NK-92 treated with Interleukin-12 subunit alpha and Interleukin-12 subunit beta, amount 100 ng/mL, for 24 hours (cell line): ENCODE measurements around the gene TRMT61A.

Source experiments
- DNase-seq: peaks from one replicate; lab custom pipeline; 2025; lab: John Stamatoyannopoulos, UW

TRMT61A gene

DNA sequence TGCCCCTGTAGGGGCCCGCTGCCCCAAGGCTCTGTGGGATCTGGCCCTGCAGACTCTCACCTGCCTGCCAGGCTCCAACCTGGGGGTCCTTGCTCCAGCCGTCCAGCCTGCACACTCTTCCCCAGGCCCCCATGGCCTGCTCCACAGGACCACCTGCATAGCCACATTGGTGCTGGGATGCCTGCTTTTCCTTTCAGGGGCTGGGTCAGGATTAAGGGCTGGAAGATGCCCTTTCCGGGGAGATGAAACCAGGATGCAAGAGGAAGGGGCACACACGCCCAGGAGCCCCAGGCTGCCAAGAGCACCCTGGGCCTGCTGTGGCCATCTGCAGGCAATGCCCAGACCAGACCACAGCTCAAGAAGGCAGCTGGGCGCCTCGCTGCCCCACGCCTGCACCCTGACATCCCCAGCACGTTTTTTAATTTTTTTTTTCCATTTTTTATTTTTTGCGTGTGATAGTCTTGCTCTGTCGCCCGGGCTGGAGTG lies 18.5 kb downstream of the TRMT61A start:
- no peak for DNase-seq

DNA sequence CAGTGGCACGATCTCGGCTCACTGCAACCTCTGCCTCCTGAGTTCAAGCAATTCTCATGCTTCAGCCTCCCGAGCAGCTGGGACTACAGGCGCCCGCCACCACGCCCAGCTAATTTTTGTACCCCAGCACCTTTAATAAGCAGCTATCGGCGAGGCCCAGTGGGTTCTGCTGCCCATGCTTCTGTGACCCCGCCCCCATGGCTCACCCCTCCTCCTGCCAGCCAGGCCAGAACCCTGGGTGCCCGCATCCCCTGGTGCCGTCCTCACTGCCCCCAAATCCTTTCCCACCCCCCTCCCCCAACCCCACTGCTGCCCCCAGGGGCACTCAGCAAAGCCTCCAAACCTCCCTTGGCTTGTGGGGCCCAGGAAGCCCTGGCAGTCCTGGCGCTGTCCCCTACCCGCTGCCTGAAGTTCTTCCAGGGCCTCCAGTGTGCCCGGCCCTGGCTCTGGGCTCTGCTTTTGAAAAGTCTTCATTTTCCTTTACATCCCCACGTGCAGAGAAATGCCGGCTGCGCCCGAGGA lies 19.0 kb downstream of the TRMT61A start:
- no peak for DNase-seq

DNA sequence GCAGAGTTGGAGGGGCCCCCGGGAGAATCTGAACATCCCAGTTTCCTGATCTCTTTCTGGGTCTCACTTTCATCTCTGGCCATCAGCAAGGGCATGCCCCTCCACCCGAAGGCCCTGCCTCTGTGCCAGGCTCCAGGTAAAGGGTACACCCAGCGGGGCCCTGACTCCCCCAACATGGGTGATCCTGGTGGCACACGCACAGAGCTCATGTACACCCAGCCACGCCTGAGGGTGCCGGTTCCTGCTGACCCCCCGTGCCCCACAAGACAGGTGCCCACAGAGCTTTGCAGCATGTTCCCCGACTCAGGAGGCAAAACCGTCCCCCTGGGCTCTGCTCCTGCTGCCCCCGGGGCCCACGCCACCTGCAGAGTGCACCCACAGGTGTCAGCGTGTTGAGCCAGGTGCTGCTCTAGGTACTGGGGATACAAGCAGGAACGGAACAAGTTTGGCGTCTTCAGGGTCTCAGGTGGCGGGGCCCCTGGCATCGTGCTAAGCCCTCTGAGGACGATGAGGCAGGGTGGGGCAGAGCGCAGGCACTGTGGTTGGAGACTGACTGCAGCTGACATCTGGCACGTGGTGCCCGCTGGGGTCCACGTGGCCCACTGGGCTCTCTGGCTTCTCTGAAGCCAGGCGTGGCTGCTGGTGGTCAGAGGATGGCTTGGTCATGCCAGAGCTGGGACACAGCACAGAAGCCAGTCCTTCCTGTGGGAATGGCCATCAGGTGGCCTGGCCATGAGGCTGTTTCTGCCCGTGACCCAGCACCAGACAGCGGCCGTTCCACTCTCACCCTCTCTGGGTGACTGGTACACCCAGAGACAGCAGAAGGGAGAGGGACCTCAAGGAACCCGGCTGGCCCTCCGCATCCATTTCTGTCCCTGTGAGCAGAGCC lies 19.7 kb downstream of the TRMT61A start:
- DNase-seq, result no peak

DNA sequence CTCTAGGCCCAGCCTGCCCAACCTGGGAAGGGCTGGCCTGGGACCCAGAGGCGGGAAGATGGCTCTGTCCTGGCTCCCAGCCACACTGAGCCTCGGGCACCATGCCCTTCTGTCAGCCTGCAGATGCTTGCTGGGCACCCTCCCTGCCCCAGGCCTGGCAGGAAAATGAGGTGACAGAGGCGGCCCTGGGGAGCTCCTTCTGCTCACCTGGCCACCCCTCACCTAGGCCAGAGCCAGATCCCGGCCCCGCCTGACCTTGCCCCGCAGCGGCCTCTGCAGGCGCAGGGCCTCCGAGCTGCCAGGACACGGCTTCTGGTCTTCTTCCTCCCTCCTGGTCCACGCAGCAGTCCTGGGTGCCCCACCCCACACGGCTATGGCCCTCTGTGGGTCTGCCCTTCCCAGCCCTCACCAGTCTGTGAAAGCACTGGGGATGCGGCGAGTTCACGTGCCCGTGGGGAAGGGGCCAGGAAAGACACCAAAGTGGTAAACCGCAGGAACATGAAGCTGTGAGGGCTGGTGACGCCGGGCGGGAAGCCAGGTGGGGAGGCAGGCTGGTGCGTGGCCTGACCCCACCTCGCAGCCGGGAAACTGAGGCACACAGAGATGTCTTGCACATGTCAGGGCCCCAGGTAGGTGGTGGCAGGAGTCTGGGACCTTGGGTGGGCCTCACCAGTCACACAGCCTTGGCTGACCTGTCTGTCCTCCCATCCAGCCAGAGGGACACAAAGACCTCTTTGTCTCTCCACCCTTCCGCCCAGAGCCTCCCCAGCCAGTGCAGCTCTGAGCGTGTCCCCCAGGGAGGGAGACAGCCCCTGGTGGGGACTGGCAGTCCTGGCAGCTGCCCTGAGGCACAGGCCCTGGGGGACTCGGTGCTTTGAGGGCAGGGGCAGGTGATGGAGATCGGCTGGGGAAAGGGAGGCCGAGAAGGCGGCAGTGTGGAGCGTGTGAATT lies 20.6 kb downstream of the TRMT61A start:
- DNase-seq, result no peak

DNA sequence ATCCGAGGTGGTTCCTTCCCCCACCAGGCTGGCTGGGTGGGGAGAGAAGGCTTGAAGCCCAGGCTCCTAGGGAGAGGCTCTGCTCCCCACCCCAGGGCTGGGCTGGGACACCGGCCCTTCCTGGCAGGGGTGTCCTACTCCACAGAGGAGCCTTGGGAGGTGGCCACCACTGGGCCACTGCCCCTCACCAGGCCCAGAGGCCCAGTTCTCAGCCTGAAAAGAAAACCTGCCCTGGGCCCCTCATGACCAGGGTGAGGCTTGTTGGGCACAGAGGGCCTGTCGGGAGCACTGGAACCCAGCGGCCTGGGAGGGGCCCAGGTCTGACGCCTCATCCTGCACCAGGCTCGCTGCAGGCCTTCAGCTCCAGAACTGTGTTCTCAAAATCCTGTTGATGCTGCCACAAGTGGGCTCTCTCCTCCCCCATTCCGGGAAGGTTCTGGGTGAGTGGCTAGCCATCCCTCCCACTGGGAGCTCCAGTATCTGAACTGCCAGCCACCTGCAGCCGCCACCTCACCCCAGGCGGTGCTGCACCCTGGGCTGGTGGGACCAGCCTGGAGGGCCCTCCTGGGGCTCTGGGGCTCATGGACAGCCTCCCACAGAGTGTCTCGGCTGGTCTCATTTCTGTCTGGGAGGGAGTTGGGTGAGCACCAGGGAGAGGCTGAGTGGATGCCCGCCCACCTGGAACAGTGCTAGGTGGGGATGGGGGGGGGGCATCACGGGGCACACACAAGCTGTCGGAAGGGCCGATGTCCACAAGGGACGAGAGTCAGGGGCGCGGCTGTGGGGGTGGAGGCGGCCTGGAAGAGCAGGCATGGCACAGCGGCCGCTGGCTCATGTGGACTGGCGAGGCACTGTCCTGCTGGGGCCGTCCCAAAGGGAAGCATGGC lies 21.7 kb downstream of the TRMT61A start:
- no peak for DNase-seq

DNA sequence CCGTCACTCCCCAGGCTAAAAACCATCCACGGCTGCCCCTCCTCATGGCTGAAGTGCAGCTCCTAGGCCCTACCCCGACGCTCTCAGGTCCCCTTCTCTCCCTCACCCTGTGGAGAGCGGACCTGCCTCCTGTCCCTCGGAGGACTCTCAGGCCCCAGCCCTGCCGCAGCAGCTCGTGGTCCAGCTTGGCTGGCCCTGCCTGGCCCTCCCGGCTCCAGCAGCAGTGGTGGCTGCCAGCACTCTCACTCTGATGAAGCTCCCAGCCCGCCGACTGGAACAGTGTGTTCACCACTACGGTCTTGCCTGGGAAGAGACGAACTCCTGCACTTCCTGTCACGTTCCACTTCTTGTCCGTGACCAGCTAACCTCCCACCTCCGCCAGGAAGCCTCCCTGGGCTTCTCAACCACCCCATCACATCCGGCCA lies 22.4 kb downstream of the TRMT61A start:
- no peak for DNase-seq

DNA sequence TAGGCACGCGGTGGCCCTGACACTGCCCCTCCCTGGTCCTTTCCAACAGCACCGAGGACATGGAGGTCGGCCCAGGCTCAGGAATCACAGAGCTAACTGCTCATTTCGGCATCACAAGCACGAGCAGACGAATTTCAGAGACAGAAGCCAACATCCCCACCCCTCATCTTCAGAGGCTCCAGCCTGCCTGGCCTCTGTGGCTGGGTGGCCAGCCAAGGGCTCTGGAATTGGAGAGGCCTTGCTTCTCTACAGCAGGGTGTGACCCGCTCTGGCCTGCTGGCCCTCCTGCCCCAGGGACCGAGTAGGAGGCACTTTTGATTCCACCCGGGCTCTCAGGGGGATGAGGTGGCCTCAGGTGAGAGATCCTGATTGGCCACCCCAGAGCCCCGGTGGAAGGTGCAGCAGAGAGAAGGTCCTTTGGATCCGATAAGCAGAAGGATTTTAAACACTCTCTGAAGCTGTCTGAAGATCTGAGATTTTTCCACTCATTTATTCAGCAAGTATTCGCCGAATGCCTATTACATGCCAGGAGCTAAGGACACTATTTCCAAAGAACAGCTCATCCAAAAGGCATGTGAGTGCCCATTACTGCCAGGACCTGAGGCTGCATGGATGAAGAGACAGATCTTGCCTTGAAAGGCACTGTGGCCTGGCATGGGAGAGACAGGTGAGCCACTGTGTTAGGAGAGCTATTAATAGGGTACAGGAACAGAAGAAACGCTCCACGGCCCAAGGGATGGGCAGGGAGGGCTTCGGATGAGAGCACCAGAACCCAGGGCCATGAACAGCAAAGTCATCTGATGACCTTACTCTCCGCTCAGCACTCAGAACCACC lies 23.2 kb downstream of the TRMT61A start:
- DNase-seq, result no peak

DNA sequence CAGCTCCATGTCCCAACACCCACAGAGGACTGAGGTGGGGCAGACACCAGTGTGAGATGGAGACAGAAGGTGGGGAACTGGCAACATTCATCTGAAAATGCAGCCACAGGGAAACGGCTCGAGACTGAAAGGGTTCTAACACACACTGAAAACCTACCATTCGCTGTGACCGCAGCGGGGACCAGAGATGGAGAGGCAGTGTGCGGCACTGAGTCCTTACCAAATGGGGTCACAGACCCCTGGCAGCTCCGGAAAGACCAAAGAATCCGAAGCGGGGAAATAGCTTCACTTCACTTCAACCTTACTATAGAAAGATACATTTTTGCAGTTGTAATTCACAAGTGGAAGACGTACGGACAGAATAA lies 23.8 kb downstream of the TRMT61A start:
- no peak for DNase-seq

DNA sequence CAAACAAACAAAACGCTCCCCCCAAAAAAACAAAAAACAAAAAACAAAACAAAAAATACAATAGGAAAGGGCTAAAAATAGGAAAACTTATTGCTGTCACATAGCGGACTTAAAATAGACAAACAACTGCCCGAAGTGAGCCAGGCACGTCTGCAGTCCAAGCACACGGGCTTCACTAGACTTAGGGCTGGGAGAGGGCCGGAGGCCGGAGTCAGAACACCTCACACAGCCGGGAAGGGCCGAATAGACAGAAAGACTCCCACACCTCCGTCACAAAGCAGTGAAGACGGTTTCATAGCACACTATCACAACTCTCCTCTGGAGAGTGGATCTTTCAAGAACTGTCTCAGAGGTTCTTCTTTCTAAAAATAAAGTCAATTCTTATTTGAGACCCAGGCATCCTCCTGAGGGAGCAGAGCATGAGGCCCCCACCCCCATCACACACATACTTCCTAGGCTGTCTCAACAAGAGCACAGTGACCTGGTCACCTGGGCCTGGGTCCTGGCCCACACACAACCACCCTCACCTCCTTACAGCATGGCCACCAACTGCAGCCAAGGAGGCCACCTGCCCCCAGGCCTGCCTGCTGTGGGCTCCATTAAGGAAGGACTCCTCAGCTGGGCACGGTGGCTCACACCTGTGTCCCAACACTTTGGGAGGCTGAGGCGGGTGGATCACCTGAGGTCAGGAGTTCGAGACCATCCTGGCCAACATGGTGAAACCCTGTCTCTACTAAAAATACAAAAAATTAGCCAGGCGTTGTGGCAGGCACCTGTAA lies 26.8 kb downstream of the TRMT61A start:
- DNase-seq, result no peak

DNA sequence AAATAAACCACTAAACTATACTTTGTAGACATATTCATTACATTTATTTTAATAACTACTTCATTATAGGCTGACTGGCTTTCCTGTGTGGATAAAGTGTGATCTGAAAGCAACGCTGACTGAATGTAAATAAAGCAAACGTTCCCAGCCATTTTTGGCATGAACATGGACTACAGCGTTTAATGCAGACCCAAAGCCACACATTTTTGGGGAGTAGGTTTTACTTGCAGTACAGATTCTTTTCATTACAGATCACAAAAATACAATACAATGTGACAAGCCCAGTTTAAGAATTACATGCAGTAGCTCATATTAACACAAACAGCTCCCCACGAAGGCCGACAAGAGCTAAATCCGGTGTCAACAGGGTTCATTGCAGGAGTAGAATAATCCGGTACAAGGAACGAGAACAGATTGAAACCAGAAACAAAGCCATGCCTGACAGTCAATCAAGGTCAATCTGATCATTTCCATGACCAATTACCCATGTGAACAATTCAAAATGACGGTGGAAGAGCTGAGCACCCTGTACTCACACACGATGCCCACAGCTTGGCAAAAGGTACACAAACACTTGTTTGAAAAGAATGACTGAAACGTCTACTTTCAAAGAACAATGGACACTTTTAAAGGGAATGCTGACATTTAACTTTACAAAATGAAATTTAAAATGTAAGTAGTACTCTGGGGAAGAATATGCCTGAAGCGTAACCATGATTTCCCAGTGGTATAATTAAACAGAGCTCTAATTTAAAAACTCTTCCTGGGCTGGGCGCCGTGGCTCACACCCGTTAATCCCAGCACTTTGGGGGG lies 28.2 kb downstream of the TRMT61A start:
- DNase-seq, result no peak

DNA sequence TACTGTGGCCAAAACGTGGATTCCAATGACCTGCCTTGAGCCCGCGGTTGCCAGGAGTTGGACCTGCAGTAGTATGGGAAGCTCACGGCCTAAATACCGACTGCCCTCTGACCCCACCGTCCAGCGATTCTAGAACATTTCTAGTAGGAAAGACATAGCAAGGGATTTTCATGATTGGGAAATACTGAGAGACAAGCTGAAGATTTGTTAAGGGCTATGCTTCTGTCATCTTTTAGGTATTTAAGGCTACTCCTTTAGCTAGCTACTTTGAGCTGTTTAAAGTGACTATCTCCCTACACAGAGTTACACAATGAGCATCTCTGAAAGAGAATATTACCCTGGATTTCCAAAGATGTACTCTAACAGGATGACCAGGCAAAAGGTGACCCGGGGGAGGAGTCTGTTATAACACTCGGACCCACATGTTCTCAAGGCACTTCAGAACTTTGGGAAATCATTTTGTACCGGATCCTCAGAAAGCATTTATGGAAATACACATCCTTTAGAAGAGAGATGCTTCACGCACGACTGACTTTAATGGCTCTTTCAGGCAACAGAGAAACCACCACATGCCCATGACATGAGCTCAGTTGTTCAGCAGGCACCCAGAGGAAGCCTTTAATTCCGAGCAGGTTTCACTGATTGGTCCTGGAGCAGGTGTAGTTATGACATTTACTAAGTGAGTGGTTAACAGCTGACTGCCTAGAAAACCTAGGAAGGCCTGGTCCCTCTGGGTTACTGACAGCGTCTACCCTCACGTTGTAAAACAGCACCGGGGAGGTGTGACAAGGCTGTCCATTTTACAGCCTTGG lies 29.3 kb downstream of the TRMT61A start:
- no peak for DNase-seq

DNA sequence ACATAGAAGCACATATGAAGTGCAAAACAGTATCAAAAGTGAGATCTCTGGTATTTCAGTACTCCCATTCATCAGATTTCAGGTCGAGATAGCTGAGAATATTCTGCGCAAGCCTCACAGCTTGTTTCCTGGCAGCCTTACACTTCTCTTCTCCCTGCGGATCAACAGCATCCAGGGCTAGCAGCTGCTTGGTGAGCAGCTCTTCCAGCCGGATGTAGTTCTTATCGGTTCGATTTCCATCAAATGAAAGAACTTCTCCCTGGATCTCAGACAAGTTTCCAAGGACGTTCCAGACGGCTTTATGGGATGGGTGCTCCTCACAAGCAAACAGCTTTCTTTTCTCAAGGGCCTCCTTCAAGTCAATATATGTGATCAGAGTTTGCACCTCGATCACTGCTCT lies 30.8 kb downstream of the TRMT61A start:
- DNase-seq, result no peak

DNA sequence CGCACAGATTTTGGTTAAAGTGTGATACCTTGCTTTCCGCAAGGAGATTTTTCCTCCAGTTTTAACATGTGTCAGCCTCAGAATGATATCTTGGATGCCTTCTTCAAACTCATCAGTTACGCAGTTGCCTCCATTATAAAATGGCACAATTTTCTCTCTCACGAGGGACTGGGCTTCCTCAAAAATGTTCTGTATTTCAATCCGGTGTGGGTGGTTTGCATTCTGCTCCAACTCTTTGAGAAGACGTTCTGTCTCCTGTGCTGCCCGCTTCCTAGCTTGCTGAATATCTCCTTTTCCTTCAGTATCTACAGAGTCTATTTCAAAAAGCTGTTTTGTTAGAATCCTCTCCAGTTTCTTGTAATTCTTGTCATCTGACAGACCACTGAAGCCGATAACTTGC lies 31.7 kb downstream of the TRMT61A start:
- no peak for DNase-seq

DNA sequence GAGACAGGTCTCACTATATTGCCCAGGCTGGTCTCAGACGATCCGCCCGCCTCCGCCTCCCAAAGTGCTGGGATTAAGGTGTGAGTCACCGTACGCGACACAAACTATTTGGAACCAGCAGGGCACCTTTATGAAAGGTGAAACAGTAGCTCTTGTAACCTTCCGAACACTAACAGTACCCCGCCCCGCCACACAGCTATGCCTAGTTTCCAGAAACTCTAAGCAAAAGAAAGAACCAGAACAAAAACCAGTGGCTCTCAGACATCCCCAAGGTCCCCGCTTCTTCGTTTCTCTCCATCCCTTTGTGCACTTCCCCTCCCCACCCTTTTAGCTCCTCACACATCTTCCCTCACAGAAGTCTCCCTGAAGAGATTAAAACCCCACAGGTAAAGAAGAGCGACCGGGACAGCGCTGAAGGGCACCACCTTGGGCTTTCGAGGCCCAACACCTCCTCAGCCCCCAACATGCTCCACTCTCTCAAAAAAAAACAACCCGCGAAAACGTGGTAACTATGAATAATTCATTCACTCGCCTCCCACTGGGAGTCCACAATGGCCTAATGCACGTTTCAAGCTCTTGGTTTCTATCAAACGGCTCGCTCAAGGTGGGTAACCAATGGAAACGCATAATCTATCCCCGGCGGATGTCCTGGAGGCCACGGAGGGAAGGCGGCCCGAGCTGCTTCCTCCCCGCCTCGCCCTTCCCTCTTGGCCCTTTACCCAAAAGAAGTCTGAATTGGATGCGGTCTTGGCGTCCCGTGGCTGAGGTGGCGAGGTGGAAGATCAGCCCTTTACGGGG lies 32.6 kb downstream of the TRMT61A start:
- no peak for DNase-seq

DNA sequence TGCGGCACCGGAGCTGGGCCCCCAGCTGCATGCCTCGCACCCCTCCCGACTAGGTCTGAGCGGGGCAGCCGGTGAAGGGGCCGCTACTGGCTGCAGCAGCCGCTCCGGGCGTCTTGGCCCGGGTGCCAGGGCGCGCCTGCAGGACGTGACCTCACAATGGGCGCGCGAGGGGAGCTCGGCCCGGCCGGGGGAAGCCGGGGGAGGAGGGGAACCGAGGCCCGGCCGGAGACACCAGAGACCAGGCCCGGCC lies 33.1 kb downstream of the TRMT61A start:
- DNase-seq, result peak; percentile 66

DNA sequence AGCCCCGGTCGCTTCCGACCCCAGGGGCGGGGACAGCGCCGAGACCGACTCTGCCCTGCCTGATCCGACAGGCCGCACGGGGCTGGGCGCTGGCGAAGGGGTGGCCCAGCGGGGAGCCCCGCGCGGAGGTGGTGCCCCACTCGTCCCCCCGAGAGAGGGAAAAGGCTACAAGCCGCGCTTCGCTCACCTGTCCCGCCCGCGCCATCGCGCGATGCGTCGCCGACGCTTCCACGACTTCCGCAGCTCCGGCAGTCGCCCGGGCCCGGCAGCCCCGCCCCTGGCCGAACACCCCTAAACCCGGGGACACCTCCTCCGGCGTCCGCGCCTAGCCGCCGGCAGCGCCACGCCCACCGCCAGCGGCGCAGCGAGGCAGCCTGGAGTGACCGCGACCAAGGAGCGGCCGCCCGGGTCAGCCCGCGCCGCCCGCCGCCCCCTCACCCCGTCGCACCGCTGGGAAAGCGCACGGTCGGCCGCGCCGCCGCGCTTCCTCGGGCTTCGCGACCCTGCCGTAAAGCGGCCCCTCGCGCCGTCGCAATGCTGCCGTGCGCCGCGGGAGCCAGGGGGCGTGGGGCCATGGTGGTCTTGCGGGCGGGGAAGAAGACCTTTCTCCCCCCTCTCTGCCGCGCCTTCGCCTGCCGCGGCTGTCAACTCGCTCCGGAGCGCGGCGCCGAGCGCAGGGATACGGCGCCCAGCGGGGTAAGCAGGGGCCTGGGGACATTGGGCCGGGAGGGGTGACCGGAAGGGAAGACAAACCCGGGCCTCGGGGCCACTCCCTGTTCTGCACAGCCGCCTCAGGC lies 33.6 kb downstream of the TRMT61A start, which contains the start of the genes BAG5 and COA8:
Gene BAG5 (minus strand): TSS at position 229 of the 797 bp plus-strand sequence. CDS start 1,493 bp downstream, outside the sequence.
Gene COA8 (plus strand): TSS at position 532 of the 797 bp plus-strand sequence. CDS start 42 bp downstream, at position 574.
- DNase-seq, result peak; percentile 85
